KBM-7 (cell line): ENCODE measurements around the gene ALAD.

Experiments
- DNase-seq: peaks from one replicate; pipeline ENCODE4 v3.0.0-alpha.2; 2015
- in situ Hi-C: fragments of 300-500 bp; cut with MboI; formaldehyde crosslinking; loops from 2 replicates; pipeline ENCODE4 v1.14.3; 2020; ENCODE audit warnings: low sequenced_read_pairs, low pct_unique_long_range_greater_than_20kb, mixed read lengths

Gene ALAD

DNA sequence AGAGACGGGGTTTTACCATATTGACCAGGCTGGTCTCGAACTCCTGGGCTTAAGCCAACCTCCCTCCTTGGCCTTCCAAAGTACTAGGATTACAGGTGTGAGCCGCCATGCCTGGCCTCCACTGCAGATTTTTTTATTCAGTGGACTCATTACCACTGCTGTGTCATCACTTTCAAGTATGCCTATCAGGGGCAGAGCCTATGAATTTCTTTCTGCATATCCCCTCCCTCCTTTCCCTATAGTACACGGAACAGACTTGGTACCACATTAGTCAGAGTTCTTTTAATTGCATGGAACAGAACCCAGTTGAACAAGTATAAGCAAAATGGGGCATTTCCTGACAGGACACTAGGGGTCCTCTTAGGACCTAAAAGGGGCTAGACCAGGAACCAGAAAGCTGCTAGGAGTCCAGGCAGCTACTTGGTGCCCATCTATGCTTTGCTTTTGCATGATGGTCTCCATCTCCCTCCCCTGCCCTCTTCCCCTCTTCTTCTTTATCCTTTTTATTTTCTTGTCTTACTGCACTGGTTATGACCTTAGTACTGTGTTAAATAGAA, 46.0 kb downstream of the ALAD start:
- in situ Hi-C loops = no loop called here
- DNase-seq = peak; percentile 46

- DNase-seq = no peak
- in situ Hi-C loops = no loop called here
Measured at GRCh38 chr9:113352411-113352810, 48.7 kb downstream of the ALAD start.

GRCh38 chr9:113352006-113352405, 49.1 kb downstream of the ALAD start:
- DNase-seq = no peak

GRCh38 chr9:113350937-113351336, 50.1 kb downstream of the ALAD start:
- DNase-seq = peak; percentile 87
- in situ Hi-C loops = no loop called here

More at GRCh38 chr9:113352006-113352405, 49.1 kb downstream of the ALAD start:
- in situ Hi-C loops = no loop called here

DNA sequence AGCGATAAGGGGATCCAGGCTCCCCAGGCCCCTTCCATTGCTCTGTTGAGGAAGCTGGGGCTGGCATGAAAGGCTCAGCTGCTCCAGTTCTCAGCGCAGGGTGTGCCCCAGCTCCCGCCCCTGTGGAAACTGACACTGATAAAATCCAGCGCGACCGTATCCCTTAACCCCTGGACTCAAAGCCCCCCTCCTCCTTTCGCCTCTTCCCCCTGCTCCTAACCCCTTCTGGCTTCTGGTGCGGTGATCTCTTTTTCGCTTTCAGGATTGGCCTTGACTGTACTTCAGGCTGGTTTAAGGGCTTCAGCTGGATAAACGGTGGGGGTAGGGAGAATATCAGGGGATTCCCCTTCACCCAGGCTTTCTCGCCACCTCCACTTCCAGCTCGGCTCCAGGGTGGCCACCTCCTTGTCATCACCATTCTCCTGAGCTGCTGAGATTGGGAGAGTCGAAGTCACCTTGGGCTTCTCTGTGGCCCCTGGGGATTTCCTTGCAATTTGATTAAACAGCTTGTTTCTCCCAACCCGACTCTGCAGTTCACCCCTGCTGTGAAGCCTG, 50.9 kb downstream of the ALAD start:
- no peak for DNase-seq

DNA sequence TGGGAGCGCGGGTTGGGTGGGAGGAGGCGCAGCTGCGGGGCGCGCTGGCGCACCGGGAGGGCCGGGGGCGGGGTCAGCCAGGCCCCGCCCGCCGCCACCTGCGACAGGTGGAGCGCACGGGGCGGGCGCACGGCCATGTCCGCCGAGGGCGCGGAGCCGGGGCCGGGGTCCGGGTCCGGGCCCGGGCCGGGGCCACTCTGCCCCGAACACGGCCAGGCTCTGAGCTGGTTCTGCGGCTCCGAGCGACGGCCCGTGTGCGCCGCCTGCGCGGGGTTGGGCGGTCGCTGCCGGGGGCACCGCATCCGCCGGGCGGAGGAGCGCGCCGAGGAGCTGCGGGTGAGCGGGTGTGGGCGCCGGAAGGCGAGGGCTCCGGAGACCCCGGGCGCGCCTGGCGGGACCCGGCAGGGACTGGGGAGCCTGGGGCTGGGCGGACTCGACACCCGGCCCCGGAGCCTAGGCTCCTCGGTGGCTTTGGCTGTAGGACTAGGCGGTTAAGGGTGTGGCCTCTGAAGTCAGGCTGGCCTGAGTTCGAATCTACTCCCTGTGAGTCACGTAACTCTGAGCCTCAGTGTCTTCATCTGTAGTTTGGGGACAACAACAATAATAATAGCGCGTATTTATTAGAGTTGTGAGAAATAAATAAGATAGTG, 51.5 kb downstream of the ALAD start, which contains the start of gene BSPRY:
Gene BSPRY, plus strand, starts transcription at position 97 of the 650 bp plus-strand sequence. Its CDS starts 39 bp downstream, at position 136.
- peak; percentile 44 for DNase-seq
- in situ Hi-C loops = no loop called here

More for the DNA sequence above, 50.9 kb downstream of the ALAD start:
- in situ Hi-C loops = no loop called here

GRCh38 chr9:113349066-113349444, 52.0 kb downstream of the ALAD start:
- no peak for DNase-seq
- in situ Hi-C loops = no loop called here

DNA sequence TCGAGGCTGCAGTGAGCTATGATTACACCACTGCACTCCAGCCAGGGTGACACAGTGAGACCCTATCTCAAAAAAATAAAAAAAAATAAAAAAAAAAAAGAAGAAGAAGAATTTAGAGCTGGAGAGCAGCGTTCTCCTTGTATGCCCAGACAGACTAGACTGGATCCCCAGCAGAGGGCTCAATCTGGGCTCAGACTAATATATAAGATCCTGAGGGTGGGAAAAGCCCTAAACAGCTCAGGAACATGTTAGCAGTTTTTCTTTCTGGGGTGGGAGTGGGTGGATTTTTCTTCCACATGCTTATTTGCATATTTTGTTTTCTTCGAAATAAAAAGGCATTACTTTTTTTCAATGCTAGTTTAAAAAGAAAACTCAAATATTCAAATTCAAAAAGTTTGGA, 52.6 kb downstream of the ALAD start:
- in situ Hi-C loops = no loop called here
- no peak for DNase-seq

- in situ Hi-C loops = no loop called here
- no peak for DNase-seq
Measured at GRCh38 chr9:113345671-113346070, 55.4 kb downstream of the ALAD start.

- DNase-seq = no peak
- in situ Hi-C loops = no loop called here
Measured at GRCh38 chr9:113345190-113345589, 55.9 kb downstream of the ALAD start.

DNA sequence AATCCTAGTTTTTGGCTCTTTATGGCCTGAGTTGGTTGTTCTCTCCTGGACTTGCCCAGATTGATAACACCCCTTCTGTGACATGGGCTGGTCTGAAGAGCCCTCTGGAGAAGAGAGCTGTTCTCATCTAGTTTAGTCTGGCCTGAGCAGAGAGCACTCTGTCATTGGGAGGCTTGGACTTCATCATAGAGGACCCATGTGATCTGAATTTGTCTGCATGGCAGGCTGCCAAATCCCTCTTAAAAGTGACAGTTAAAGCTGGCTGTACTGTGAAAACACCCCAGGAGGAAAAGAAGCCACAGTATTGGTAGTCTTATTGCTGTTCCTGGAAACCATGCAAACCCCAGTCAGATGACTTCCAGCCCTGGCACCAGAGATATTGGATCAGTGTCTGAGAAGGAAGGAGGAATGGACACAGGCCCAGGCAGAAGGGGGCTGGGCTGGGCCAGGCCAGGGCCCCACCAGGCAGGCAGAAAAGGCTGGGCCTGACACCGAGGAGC, 57.3 kb downstream of the ALAD start:
- DNase-seq = peak; percentile 83
- in situ Hi-C loops = no loop called here

GRCh38 chr9:113341712-113342410, 59.2 kb downstream of the ALAD start:
- in situ Hi-C loops = no loop called here
- peak; percentile 12 for DNase-seq

DNA sequence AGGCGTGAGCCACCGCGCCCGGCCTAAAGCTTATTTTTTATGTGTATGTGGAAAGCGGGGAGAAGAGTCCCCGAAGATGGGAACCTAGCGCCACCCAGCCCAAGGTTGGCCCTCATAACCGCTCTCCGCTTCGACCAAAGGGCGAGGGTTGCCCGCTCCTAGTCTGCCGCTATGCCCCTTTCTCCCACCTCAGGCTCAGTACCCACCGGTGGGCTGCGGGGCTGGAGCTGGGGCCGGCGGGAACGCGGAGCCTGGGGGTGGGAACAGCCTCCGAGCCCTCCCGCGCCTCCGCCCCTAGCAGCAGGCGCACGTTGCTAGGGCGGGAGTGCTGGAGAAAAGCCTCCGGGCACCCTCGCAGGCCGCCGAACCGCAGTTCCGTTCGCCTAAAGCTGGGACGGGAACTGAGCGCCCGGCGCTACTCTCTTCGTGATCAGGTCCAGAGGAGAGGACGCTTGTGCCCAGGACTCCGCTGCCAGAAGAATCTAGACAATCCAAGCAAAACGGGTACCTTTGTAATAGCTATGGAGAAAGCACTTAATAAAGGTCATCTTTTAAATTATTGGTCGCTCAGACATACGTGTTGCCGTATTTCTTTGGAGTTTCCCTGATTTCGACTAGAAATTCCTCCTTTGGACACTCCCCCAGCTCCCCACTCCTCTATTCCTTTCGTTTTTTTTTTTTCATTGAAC, 60.9 kb downstream of the ALAD start, which contains the start of gene WDR31:
Gene WDR31, minus strand, starts transcription at position 265 of the 689 bp plus-strand sequence. CDS start 8,253 bp downstream, outside the sequence.
- in situ Hi-C loops = no loop called here
- peak; percentile 89 for DNase-seq

- in situ Hi-C loops = no loop called here
Measured at GRCh38 chr9:113337714-113338113, 63.4 kb downstream of the ALAD start.

More at GRCh38 chr9:113337714-113338113, 63.4 kb downstream of the ALAD start:
- DNase-seq = no peak
